ENCODE data around the gene C11orf42.

Gene C11orf42

GRCh38 chr11:6194065-6194581 lies 11.2 kb upstream of the C11orf42 start:
- no peak for TF ChIP-seq CTCF (IDR thresholded peaks at IDR 0.05)
- H3K4me1 Mint-ChIP-seq: no peaks in the 10 kb centered on the region
- H3K4me3 Mint-ChIP-seq: no peak overlapping the region
- DNase-seq: no peak
- no peaks in the 10 kb centered on the region for H3K36me3 Mint-ChIP-seq (ENCODE audit: low read depth)
- H3K27ac Mint-ChIP-seq: no peak overlapping the region
- no peaks in the 10 kb centered on the region for H3K9me3 Mint-ChIP-seq
- peaks cover 10% of the 10 kb centered on the region for H3K27me3 Mint-ChIP-seq (ENCODE audit: low read depth, poor library complexity)

GRCh38 chr11:6196396-6196795 lies 9.0 kb upstream of the C11orf42 start:
- H3K27ac Mint-ChIP-seq: no peak overlapping the region
- H3K4me1 Mint-ChIP-seq: no peaks in the 10 kb centered on the region
- H3K9me3 Mint-ChIP-seq: no peaks in the 10 kb centered on the region
- peaks cover 9% of the 10 kb centered on the region for H3K27me3 Mint-ChIP-seq (ENCODE audit: low read depth, poor library complexity)
- no peak overlapping the region for H3K4me3 Mint-ChIP-seq
- DNase-seq: no peak
- no peak for TF ChIP-seq CTCF (IDR thresholded peaks at IDR 0.05)
- no peaks in the 10 kb centered on the region for H3K36me3 Mint-ChIP-seq (ENCODE audit: low read depth)

GRCh38 chr11:6197466-6198200 lies 7.7 kb upstream of the C11orf42 start:
- H3K4me3 Mint-ChIP-seq: no peak overlapping the region
- DNase-seq: no peak
- H3K9me3 Mint-ChIP-seq: no peaks in the 10 kb centered on the region
- peaks cover 6% of the 10 kb centered on the region for H3K27me3 Mint-ChIP-seq (ENCODE audit: low read depth, poor library complexity)
- H3K27ac Mint-ChIP-seq: no peak overlapping the region
- H3K4me1 Mint-ChIP-seq: no peaks in the 10 kb centered on the region
- no peaks in the 10 kb centered on the region for H3K36me3 Mint-ChIP-seq (ENCODE audit: low read depth)
- TF ChIP-seq CTCF (IDR thresholded peaks at IDR 0.05): no peak

- Mint-ChIP-seq H3K4me3 (no peak within 1 kb of the TSS), H3K9me3 (no peaks in the 10 kb centered on the region), H3K27ac (no peak within 1 kb of the TSS), H3K36me3 (ENCODE audit: low read depth) (no peaks in the 10 kb centered on the region), H3K4me1 (no peaks in the 10 kb centered on the region), H3K27me3 (ENCODE audit: low read depth, poor library complexity) (no peaks in the 10 kb centered on the region)
- DNase-seq: no peak
- TF ChIP-seq CTCF (IDR thresholded peaks at IDR 0.05): no peak
Measured at GRCh38 chr11:6199174-6199810, 6.1 kb upstream of the C11orf42 start, which contains the start of gene OR52W1. OR52W1 (plus strand) TSS chr11:6199224; CDS start chr11:6199224, 0 bp downstream.

- DNase-seq: no peak
- no peaks in the 10 kb centered on the region for H3K27me3 Mint-ChIP-seq (ENCODE audit: low read depth, poor library complexity)
- H3K27ac Mint-ChIP-seq: no peak overlapping the region
- no peak overlapping the region for H3K4me3 Mint-ChIP-seq
- H3K4me1 Mint-ChIP-seq: no peaks in the 10 kb centered on the region
- TF ChIP-seq CTCF (IDR thresholded peaks at IDR 0.05): no peak
- no peaks in the 10 kb centered on the region for H3K36me3 Mint-ChIP-seq (ENCODE audit: low read depth)
- H3K9me3 Mint-ChIP-seq: no peaks in the 10 kb centered on the region
Measured at GRCh38 chr11:6200975-6201374, 4.4 kb upstream of the C11orf42 start.

Data from nephron progenitor cell (in vitro differentiated cells).